ENCODE measurements around the gene CACNA1A.

CACNA1A gene

GRCh38 chr19:13381827-13382632 is 124.2 kb downstream of the CACNA1A start:
- DNase-seq (ENCODE audit: low read depth in 1 of 2, low spot score in 1 of 2): no peak
- no peak overlapping the region for H3K27ac ChIP-seq (replicated peaks)
- H3K4me3 ChIP-seq (replicated peaks; ENCODE audit: insufficient read depth, low read length): no peak overlapping the region
- TF ChIP-seq SPI1 (IDR thresholded peaks at IDR 0.05; ENCODE audit: borderline replicate concordance, low read depth): no peak
- no peak for TF ChIP-seq CTCF (IDR thresholded peaks at IDR 0.05; ENCODE audit: insufficient read depth, low read length)
- no peak for TF ChIP-seq POLR2AphosphoS5 (IDR thresholded peaks at IDR 0.05; ENCODE audit: low read depth)
- TF ChIP-seq REST (IDR thresholded peaks at IDR 0.05; ENCODE audit: insufficient replicate concordance, low read depth): no peak
- TF ChIP-seq GABPA (IDR thresholded peaks at IDR 0.05; ENCODE audit: low read depth): no peak
- no peaks in the 10 kb centered on the region for H3K27me3 ChIP-seq (ENCODE audit: insufficient read depth, poor library complexity, severe bottlenecking)

- Histone ChIP-seq H3K4me3 (replicated peaks; ENCODE audit: insufficient read depth, low read length) (no peak overlapping the region), H3K27ac (replicated peaks) (no peak overlapping the region), H3K27me3 (ENCODE audit: insufficient read depth, poor library complexity, severe bottlenecking) (no peaks in the 10 kb centered on the region)
- DNase-seq (ENCODE audit: low read depth in 1 of 2, low spot score in 1 of 2): no peak
- TF ChIP-seq REST (IDR thresholded peaks at IDR 0.05; ENCODE audit: insufficient replicate concordance, low read depth) (no peak), GABPA (IDR thresholded peaks at IDR 0.05; ENCODE audit: low read depth) (no peak), POLR2AphosphoS5 (IDR thresholded peaks at IDR 0.05; ENCODE audit: low read depth) (no peak), SPI1 (IDR thresholded peaks at IDR 0.05; ENCODE audit: borderline replicate concordance, low read depth) (no peak), CTCF (IDR thresholded peaks at IDR 0.05; ENCODE audit: insufficient read depth, low read length) (no peak)
Measured at GRCh38 chr19:13376537-13376936, 129.7 kb downstream of the CACNA1A start.

- Histone ChIP-seq H3K27me3 (ENCODE audit: insufficient read depth, poor library complexity, severe bottlenecking) (no peaks in the 10 kb centered on the region), H3K4me3 (replicated peaks; ENCODE audit: insufficient read depth, low read length) (no peak overlapping the region), H3K27ac (replicated peaks) (no peak overlapping the region)
- DNase-seq (ENCODE audit: low read depth in 1 of 2, low spot score in 1 of 2): no peak
- TF ChIP-seq SPI1 (IDR thresholded peaks at IDR 0.05; ENCODE audit: borderline replicate concordance, low read depth) (no peak), GABPA (IDR thresholded peaks at IDR 0.05; ENCODE audit: low read depth) (no peak), POLR2AphosphoS5 (IDR thresholded peaks at IDR 0.05; ENCODE audit: low read depth) (no peak), REST (IDR thresholded peaks at IDR 0.05; ENCODE audit: insufficient replicate concordance, low read depth) (no peak), CTCF (IDR thresholded peaks at IDR 0.05; ENCODE audit: insufficient read depth, low read length) (no peak)
Measured at GRCh38 chr19:13373599-13373998, 132.7 kb downstream of the CACNA1A start.
